ENCODE results near the gene TMEM161A. TPM values are rescaled to one million over a fixed set of nuclear protein-coding genes. Genes with fewer than 3 reads are reported as not detected.

The TMEM161A gene
- total RNA-seq, 1 experiment from 2014 or later, result 76.0 TPM

DNA sequence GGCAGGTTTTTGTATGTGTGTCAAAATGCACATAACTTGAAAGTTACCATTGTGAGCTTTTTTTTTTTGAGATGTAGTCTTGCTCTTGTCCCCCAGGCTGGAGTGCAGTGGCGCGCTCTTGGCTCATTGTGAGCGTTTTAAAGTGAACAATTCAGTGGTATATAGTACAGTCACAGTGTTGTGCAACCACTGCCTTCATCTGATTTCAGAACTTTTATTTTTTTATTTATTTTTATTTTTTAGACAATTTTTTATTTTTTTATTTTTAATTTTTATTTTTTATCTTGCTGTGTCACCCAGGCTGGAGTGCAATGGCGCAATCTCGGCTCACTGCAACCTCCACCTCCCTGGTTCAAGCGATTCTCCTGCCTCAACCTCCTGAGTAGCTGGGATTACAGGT is 59.5 kb downstream of the TMEM161A start:
- no TSS peak for BruUV-seq (replicated peaks)
- Histone ChIP-seq H3K79me2 (ENCODE audit: insufficient read depth, low read length) (no peaks in the 10 kb centered on the region), H3K27ac (ENCODE audit: low read depth, low read length) (no peak overlapping the region), H2AFZ (ENCODE audit: low read depth, low read length, poor library complexity, severe bottlenecking) (no peak overlapping the region), H3K4me2 (ENCODE audit: low read length) (no peak overlapping the region), H3K4me3 (replicated peaks in 1 of 2; ENCODE audit: low read depth in 1 of 2, low read length in 2 of 2) (no peak overlapping the region), H3K9ac (ENCODE audit: low read length) (no peak overlapping the region), H3K9me3 (ENCODE audit: control insufficient read depth in 1 of 2, insufficient read depth in 1 of 2, low read depth in 1 of 2, low read length in 2 of 2) (no peaks in the 10 kb centered on the region), H3K9me2 (ENCODE audit: insufficient read depth) (no peaks in the 10 kb centered on the region), H3K4me1 (ENCODE audit: control insufficient read depth in 1 of 2, insufficient read depth in 2 of 2, low read length in 2 of 2) (no peaks in the 10 kb centered on the region), H3K27me3 (ENCODE audit: insufficient read depth, low read length) (no peaks in the 10 kb centered on the region), H4K20me1 (ENCODE audit: insufficient read depth) (no peaks in the 10 kb centered on the region), H3K36me3 (ENCODE audit: control insufficient read depth in 1 of 2, insufficient read depth in 2 of 2, low read length in 2 of 2) (no peaks in the 10 kb centered on the region)
- TF ChIP-seq, protein P1, sequence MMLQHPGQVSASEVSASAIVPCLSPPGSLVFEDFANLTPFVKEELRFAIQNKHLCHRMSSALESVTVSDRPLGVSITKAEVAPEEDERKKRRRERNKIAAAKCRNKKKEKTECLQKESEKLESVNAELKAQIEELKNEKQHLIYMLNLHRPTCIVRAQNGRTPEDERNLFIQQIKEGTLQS (IDR thresholded peaks at IDR 0.05), result no peak
- no peak for TF ChIP-seq SRF (IDR thresholded peaks at IDR 0.05; ENCODE audit: low read depth)
- DNase-seq (ENCODE audit: low read depth, low spot score), result no peak
- CTCF ChIA-PET, result no interaction called here
- no peak for ATAC-seq
- intact Hi-C loops (cut with micrococcal nuclease), result no loop called here
- POLR2A ChIA-PET, result no interaction called here
- RAD21 ChIA-PET (ENCODE audit: low non-redundant PET in 1 of 2, low total read pairs in 2 of 2, uncharacterized antibody in 2 of 2, unreplicated experiment in 2 of 2), result no interaction called here

DNA sequence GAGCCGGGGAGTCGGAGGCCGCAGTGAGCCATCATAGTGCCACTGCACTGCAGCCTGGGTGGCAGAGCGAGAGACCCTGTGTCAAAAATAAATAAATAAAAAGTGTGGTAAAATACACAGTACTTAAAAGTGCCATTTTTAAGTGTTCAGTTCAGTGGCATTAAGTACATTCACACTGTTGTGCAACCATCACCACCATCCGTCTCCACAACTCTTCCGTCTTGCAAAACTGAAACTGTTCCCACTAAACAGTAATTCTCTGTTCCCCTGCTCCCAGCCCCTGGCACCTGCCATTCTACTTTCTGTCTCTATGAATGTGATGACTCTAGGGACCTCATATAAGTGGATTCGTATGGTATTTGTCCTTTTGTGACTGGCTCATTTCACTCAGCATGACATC is 61.2 kb downstream of the TMEM161A start:
- DNase-seq (ENCODE audit: low read depth, low spot score), result no peak
- no peak overlapping the region for H3K4me3 ChIP-seq (replicated peaks in 1 of 2; ENCODE audit: low read depth in 1 of 2, low read length in 2 of 2)
- BruUV-seq (replicated peaks), result no TSS peak
- POLR2A ChIA-PET, result no interaction called here
- no peaks in the 10 kb centered on the region for H4K20me1 ChIP-seq (ENCODE audit: insufficient read depth)
- no peaks in the 10 kb centered on the region for H3K9me3 ChIP-seq (ENCODE audit: control insufficient read depth in 1 of 2, insufficient read depth in 1 of 2, low read depth in 1 of 2, low read length in 2 of 2)
- H3K4me2 ChIP-seq (ENCODE audit: low read length), result no peak overlapping the region
- H3K79me2 ChIP-seq (ENCODE audit: insufficient read depth, low read length), result no peaks in the 10 kb centered on the region
- RAD21 ChIA-PET (ENCODE audit: low non-redundant PET in 1 of 2, low total read pairs in 2 of 2, uncharacterized antibody in 2 of 2, unreplicated experiment in 2 of 2), result no interaction called here
- no peaks in the 10 kb centered on the region for H3K27me3 ChIP-seq (ENCODE audit: insufficient read depth, low read length)
- H3K36me3 ChIP-seq (ENCODE audit: control insufficient read depth in 1 of 2, insufficient read depth in 2 of 2, low read length in 2 of 2), result no peaks in the 10 kb centered on the region
- no peak overlapping the region for H2AFZ ChIP-seq (ENCODE audit: low read depth, low read length, poor library complexity, severe bottlenecking)
- no peaks in the 10 kb centered on the region for H3K4me1 ChIP-seq (ENCODE audit: control insufficient read depth in 1 of 2, insufficient read depth in 2 of 2, low read length in 2 of 2)
- no peaks in the 10 kb centered on the region for H3K9me2 ChIP-seq (ENCODE audit: insufficient read depth)
- ATAC-seq, result no peak
- CTCF ChIA-PET, result no interaction called here
- H3K9ac ChIP-seq (ENCODE audit: low read length), result no peak overlapping the region
- no peak for TF ChIP-seq CEBPB (IDR thresholded peaks at IDR 0.05; ENCODE audit: low read depth)
- no peak for TF ChIP-seq EZH2 (IDR thresholded peaks at IDR 0.05)
- TF ChIP-seq POLR2A (IDR thresholded peaks at IDR 0.05; ENCODE audit: borderline replicate concordance, extremely low read depth, insufficient read depth, insufficient read length), result no peak
- TF ChIP-seq SIN3A (IDR thresholded peaks at IDR 0.05; ENCODE audit: low read depth), result no peak
- no peak for TF ChIP-seq YY1 (IDR thresholded peaks at IDR 0.05; ENCODE audit: extremely low read depth, insufficient replicate concordance, low read depth, low read length)
- no peak for TF ChIP-seq ELF1 (IDR thresholded peaks at IDR 0.05; ENCODE audit: borderline replicate concordance, low read depth)
- no peak for TF ChIP-seq ZFX (IDR thresholded peaks at IDR 0.05)
- no peak for TF ChIP-seq SP1 (IDR thresholded peaks at IDR 0.05; ENCODE audit: low read depth)
- TF ChIP-seq EZH2phosphoT487 (IDR thresholded peaks at IDR 0.05; ENCODE audit: borderline replicate concordance), result no peak
- no peak for TF ChIP-seq POLR2AphosphoS5 (IDR thresholded peaks at IDR 0.05; ENCODE audit: low read depth, low read length)
- TF ChIP-seq, protein P2, sequence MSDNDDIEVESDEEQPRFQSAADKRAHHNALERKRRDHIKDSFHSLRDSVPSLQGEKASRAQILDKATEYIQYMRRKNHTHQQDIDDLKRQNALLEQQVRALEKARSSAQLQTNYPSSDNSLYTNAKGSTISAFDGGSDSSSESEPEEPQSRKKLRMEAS (IDR thresholded peaks at IDR 0.05), result no peak
- TF ChIP-seq ZNF274 (IDR thresholded peaks at IDR 0.05; ENCODE audit: low read depth, low read length), result no peak
- no peak for TF ChIP-seq ZBTB33 (IDR thresholded peaks at IDR 0.05; ENCODE audit: extremely low read depth, insufficient replicate concordance, low read length)
- no peak for TF ChIP-seq FOSL1 (IDR thresholded peaks at IDR 0.05; ENCODE audit: low read depth)
- TF ChIP-seq, protein P3, sequence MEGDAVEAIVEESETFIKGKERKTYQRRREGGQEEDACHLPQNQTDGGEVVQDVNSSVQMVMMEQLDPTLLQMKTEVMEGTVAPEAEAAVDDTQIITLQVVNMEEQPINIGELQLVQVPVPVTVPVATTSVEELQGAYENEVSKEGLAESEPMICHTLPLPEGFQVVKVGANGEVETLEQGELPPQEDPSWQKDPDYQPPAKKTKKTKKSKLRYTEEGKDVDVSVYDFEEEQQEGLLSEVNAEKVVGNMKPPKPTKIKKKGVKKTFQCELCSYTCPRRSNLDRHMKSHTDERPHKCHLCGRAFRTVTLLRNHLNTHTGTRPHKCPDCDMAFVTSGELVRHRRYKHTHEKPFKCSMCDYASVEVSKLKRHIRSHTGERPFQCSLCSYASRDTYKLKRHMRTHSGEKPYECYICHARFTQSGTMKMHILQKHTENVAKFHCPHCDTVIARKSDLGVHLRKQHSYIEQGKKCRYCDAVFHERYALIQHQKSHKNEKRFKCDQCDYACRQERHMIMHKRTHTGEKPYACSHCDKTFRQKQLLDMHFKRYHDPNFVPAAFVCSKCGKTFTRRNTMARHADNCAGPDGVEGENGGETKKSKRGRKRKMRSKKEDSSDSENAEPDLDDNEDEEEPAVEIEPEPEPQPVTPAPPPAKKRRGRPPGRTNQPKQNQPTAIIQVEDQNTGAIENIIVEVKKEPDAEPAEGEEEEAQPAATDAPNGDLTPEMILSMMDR (IDR thresholded peaks at IDR 0.05 in 2 of 3, conservative IDR thresholded peaks at IDR 0.05 in 1 of 3; ENCODE audit: borderline replicate concordance in 1 of 3, insufficient read depth in 1 of 3, low read depth in 2 of 3, low read length in 2 of 3), result no peak
- TF ChIP-seq SRF (IDR thresholded peaks at IDR 0.05; ENCODE audit: low read depth), result no peak
- intact Hi-C loops (cut with micrococcal nuclease), result no loop called here
- H3K27ac ChIP-seq (ENCODE audit: low read depth, low read length), result no peak overlapping the region
